Right lobe of liver (tissue), 6 donors: Measurements from ENCODE around the gene IFI35. TPM values are rescaled to one million over a fixed set of nuclear protein-coding genes. Genes with fewer than 3 reads are reported as not detected.

Experiments
- ATAC-seq, 4 donors: fragments of 200-7000 bp; cut with Tn5 transposase; one replicate each; pipeline ENCODE4 v1.9.1; 2020; ENCODE audit warnings: mild to moderate bottlenecking in 4 of 4, moderate library complexity in 4 of 4
- DNase-seq, 3 donors: peaks; one replicate each; pipeline ENCODE4 v3.0.0-alpha.2; 2020
- H3K27ac ChIP-seq, 3 donors: fragments of 200-600 bp; one replicate each; pipeline ENCODE4 v1.8.0; 2022
- H3K27me3 ChIP-seq, 2 donors: fragments of 200-600 bp; one replicate each; pipeline ENCODE4 v1.8.0; 2022
- H3K36me3 ChIP-seq, 4 donors: fragments of 200-600 bp; sonication (generic) in 1 of 4; one replicate each; pipeline versions ENCODE4 v1.5.1 to v1.8.0; 2017 to 2022; ENCODE audit warnings: control low read depth in 1 of 4
- H3K4me1 ChIP-seq, 4 donors: fragments of 200-600 bp; sonication (generic) in 1 of 4; one replicate each; pipeline versions ENCODE4 v1.5.1 to v1.8.0; 2017 to 2022; ENCODE audit warnings: control low read depth in 1 of 4
- H3K4me3 ChIP-seq, 3 donors: fragments of 200-600 bp; one replicate each; pipeline ENCODE4 v1.8.0; 2022
- H3K9me3 ChIP-seq, 4 donors: fragments of 200-600 bp; sonication (generic) in 1 of 4; one replicate each; pipeline versions ENCODE4 v1.5.1 to v1.8.0; 2017 to 2022; ENCODE audit warnings: control low read depth in 1 of 4
- POLR2A ChIP-seq: fragments of 450-650 bp; IDR thresholded peaks from one replicate; pipeline ENCODE4 v1.6.1; 2017; ENCODE audit warnings: antibody characterized with exemption, mild to moderate bottlenecking
- WGBS: methylation state at CpG from one replicate; pipeline ENCODE4 v1.1.6; 2018; ENCODE audit warnings: low coverage, low lambda C conversion rate; ENCODE audit not compliant: insufficient coverage; ENCODE audit errors: missing lambda C conversion rate; 5-methylcytosine and 5-hydroxymethylcytosine counted together
- intact Hi-C, 2 donors: fragments of 100-400 bp; cut with DNase I; formaldehyde crosslinking; loops; one replicate each; pipeline versions ENCODE4 v1.11.2 to v1.14.1; 2022
- total RNA-seq, 6 experiments: library from RNA; depleted of rRNA in 2 of 6; stranded (reverse); fragments of >200 nt in 2 of 6; fragmentation: NEBNext Ultra II Directional in 3 of 6; extraction: Animal tissue kit (Norgen Biotek cat#: 25700) in 3 of 6; gene quantifications; one replicate each; pipeline versions ENCODE4 v1.1.0 to v1.2.4, GENCODE V29; 2016 to 2023
- TF ChIP-seq, protein P1 (sequence below), 4 donors: fragments of 200-600 bp in 3 of 4; fragments of 450-650 bp in 1 of 4; IDR thresholded peaks; one replicate each; pipeline versions ENCODE4 v1.5.1 to v1.8.0; 2016 to 2022; ENCODE audit warnings: antibody characterized with exemption in 4 of 4, mild to moderate bottlenecking in 2 of 4
- donor health status: DM: no; HTN: yes; CAD: no.
- donor health status: DM: no; HTN: no; CAD: no.
- donor health status: DM: no; HTN: no; CAD: no.
- donor health status: DM: no; HTN: yes; CAD: no.
- donor health status: DM: no; HTN: yes; CAD: no.

The IFI35 gene
- total RNA-seq, 6 experiments from 2014 or later = 14.1 to 23.3 (median 18.1) TPM

GRCh38 chr17:43003542-43004172 lies 2.9 kb upstream of the IFI35 start:
- DNase-seq (peak in 1 of 3 donors; percentile 51), ATAC-seq (peak in 3 of 4 donors; percentile 5 to 35 (median 27))
- Histone ChIP-seq H3K9me3 (no peaks in the 10 kb centered on the region), H3K4me3 (no peak overlapping the region), H3K27me3 (no peaks in the 10 kb centered on the region), H3K4me1 (peaks cover 0 to 20% (median 5%) of the 10 kb centered on the region in 4 donors), H3K36me3 (peaks cover 0 to 43% (median 11%) of the 10 kb centered on the region in 4 donors), H3K27ac (no peak overlapping the region)
- intact Hi-C loops = no loop called here
- 64% methylated on average over 4 of the region's 5 CpGs for WGBS
- TF ChIP-seq, protein P1, sequence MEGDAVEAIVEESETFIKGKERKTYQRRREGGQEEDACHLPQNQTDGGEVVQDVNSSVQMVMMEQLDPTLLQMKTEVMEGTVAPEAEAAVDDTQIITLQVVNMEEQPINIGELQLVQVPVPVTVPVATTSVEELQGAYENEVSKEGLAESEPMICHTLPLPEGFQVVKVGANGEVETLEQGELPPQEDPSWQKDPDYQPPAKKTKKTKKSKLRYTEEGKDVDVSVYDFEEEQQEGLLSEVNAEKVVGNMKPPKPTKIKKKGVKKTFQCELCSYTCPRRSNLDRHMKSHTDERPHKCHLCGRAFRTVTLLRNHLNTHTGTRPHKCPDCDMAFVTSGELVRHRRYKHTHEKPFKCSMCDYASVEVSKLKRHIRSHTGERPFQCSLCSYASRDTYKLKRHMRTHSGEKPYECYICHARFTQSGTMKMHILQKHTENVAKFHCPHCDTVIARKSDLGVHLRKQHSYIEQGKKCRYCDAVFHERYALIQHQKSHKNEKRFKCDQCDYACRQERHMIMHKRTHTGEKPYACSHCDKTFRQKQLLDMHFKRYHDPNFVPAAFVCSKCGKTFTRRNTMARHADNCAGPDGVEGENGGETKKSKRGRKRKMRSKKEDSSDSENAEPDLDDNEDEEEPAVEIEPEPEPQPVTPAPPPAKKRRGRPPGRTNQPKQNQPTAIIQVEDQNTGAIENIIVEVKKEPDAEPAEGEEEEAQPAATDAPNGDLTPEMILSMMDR (IDR thresholded peaks at IDR 0.05) = no peak
- TF ChIP-seq POLR2A = no peak

GRCh38 chr17:43010667-43011308 lies 4.2 kb downstream of the IFI35 start:
- H3K27me3 ChIP-seq = no peaks in the 10 kb centered on the region
- H3K4me1 ChIP-seq = peaks cover 0 to 18% (median 4%) of the 10 kb centered on the region in 4 donors
- H3K36me3 ChIP-seq = peaks cover 0 to 11% (median 4%) of the 10 kb centered on the region in 4 donors
- DNase-seq (peak in 1 of 3 donors; percentile 25), ATAC-seq (peak; percentile 6 to 66 (median 48))
- 35% methylated on average over 3 of the region's 5 CpGs for WGBS
- H3K4me3 ChIP-seq = no peak overlapping the region
- H3K27ac ChIP-seq = peak overlapping the region in 1 of 3 donors; percentile 64
- no peak for TF ChIP-seq POLR2A
- TF ChIP-seq, protein P1 (IDR thresholded peaks at IDR 0.05) = no peak
- H3K9me3 ChIP-seq = no peaks in the 10 kb centered on the region
- intact Hi-C loops = loop anchor here in 1 of 2 donors (10.0 kb wide), 1 partner anchor 214 kb away; the partner anchor contains the start of gene CCDC200

- WGBS = 59% methylated on average over 6 of the region's 15 CpGs
- Histone ChIP-seq H3K9me3 (no peaks in the 10 kb centered on the region), H3K4me3 (no peak overlapping the region), H3K27me3 (no peaks in the 10 kb centered on the region), H3K36me3 (peaks cover 0 to 11% (median 4%) of the 10 kb centered on the region in 4 donors), H3K27ac (no peak overlapping the region), H3K4me1 (peaks cover 0 to 18% (median 4%) of the 10 kb centered on the region in 4 donors)
- TF ChIP-seq POLR2A = no peak
- TF ChIP-seq, protein P1 (IDR thresholded peaks at IDR 0.05) = no peak
- DNase-seq (peak in 1 of 3 donors; percentile 46), ATAC-seq (no peak)
- intact Hi-C loops = loop anchor here in 1 of 2 donors (10.0 kb wide), 1 partner anchor 213 kb away; the partner anchor contains the start of gene CCDC200
These were observed 5.3 kb downstream of the IFI35 start for GRCh38 chr17:43011728-43012472.

- H3K9me3 ChIP-seq = no peaks in the 10 kb centered on the region
- peaks cover 0 to 11% (median 4%) of the 10 kb centered on the region in 4 donors for H3K4me1 ChIP-seq
- no peak overlapping the region for H3K27ac ChIP-seq
- no peak overlapping the region for H3K4me3 ChIP-seq
- WGBS = no CpG with 5 or more reads among the region's 8 CpGs
- peaks cover 0 to 11% (median 4%) of the 10 kb centered on the region in 4 donors for H3K36me3 ChIP-seq
- no peak for ATAC-seq
- DNase-seq = peak in 1 of 3 donors; percentile 47
- TF ChIP-seq, protein P1 (IDR thresholded peaks at IDR 0.05) = no peak
- TF ChIP-seq POLR2A = no peak
- intact Hi-C loops = loop anchor here in 1 of 2 donors (10.0 kb wide), 1 partner anchor 212 kb away; the partner anchor contains the start of gene CCDC200
- no peaks in the 10 kb centered on the region for H3K27me3 ChIP-seq
These were observed 6.7 kb downstream of the IFI35 start for GRCh38 chr17:43013296-43013695.
